Osteoblast (primary cell): Measurements from ENCODE around the gene TNIK. TPM values are rescaled to one million over a fixed set of nuclear protein-coding genes. Genes with fewer than 3 reads are reported as not detected.

Experiments used
- DNase-seq: peaks from one replicate; pipeline ENCODE4 v3.0.0; 2011; ENCODE audit warnings: low spot score, mixed read lengths; ENCODE audit not compliant: insufficient read length; ENCODE audit errors: missing footprints
- H2AFZ ChIP-seq: 2 replicates; pipeline ENCODE4 v1.6.0; 2011; ENCODE audit warnings: mild to moderate bottlenecking, low read length
- H3K27ac ChIP-seq: 2 replicates; pipeline ENCODE4 v1.5.1; 2011; ENCODE audit warnings: mild to moderate bottlenecking, low read depth, low read length, moderate library complexity
- H3K27me3 ChIP-seq: 2 replicates; pipeline ENCODE4 v1.6.0; 2012; ENCODE audit warnings: mild to moderate bottlenecking, control low read depth, inconsistent platforms, low read length, moderate library complexity; ENCODE audit not compliant: insufficient read depth
- H3K36me3 ChIP-seq: 2 replicates; pipeline ENCODE4 v1.5.1; 2011; ENCODE audit warnings: mild to moderate bottlenecking, low read length, control low read depth, moderate library complexity; ENCODE audit not compliant: insufficient read depth
- H3K4me1 ChIP-seq: 2 replicates; pipeline ENCODE4 v1.5.1; 2011; ENCODE audit warnings: mild to moderate bottlenecking, low read length, control low read depth, moderate library complexity; ENCODE audit not compliant: insufficient read depth
- H3K4me2 ChIP-seq: 2 replicates; pipeline ENCODE4 v1.6.0; 2011; ENCODE audit warnings: mild to moderate bottlenecking, low read length; ENCODE audit not compliant: insufficient read depth
- H3K4me3 ChIP-seq: fragments of 200-600 bp; sonication (generic); 3 replicates; pipeline ENCODE4 v1.5.1; 2012; ENCODE audit warnings: mild to moderate bottlenecking, low read length, inconsistent platforms; ENCODE audit not compliant: insufficient read depth
- H3K79me2 ChIP-seq: 2 replicates; pipeline ENCODE4 v1.6.0; 2012; ENCODE audit warnings: mild to moderate bottlenecking, low read length, control low read depth, inconsistent platforms; ENCODE audit not compliant: insufficient read depth
- H3K9me3 ChIP-seq: 2 replicates; pipeline ENCODE4 v1.5.1; 2011; ENCODE audit warnings: low read depth, low read length, control low read depth
- H4K20me1 ChIP-seq: 2 replicates; pipeline ENCODE4 v1.6.0; 2012; ENCODE audit warnings: mild to moderate bottlenecking, low read length, control low read depth; ENCODE audit not compliant: insufficient read depth
- CTCF ChIP-seq: IDR thresholded peaks from 2 replicates; pipeline ENCODE4 v1.5.1; 2011; ENCODE audit warnings: mild to moderate bottlenecking, low read depth, low read length, moderate library complexity; ENCODE audit errors: extremely low read depth
- total RNA-seq: library from RNA; depleted of rRNA; stranded (reverse); fragments of >200 nt; gene quantifications from 2 replicates; pipeline ENCODE4 v1.2.3, GENCODE V29; 2012

TNIK gene
- total RNA-seq, 1 donor: 7.6 TPM

- Histone ChIP-seq H3K4me2 (no peak overlapping the region), H3K36me3 (no peaks in the 10 kb centered on the region), H4K20me1 (no peaks in the 10 kb centered on the region), H3K27me3 (no peaks in the 10 kb centered on the region), H3K9me3 (no peaks in the 10 kb centered on the region), H3K4me1 (no peaks in the 10 kb centered on the region), H3K27ac (no peak overlapping the region), H2AFZ (no peak overlapping the region), H3K4me3 (no peak overlapping the region), H3K79me2 (no peaks in the 10 kb centered on the region)
- DNase-seq: no peak
- TF ChIP-seq CTCF: no peak
These were observed 273.8 kb downstream of the TNIK start for GRCh38 chr3:171186383-171186782.

GRCh38 chr3:171185959-171186358, 274.2 kb downstream of the TNIK start:
- no peaks in the 10 kb centered on the region for H3K9me3 ChIP-seq
- no peaks in the 10 kb centered on the region for H3K36me3 ChIP-seq
- H2AFZ ChIP-seq: no peak overlapping the region
- no peak for TF ChIP-seq CTCF
- H3K4me2 ChIP-seq: no peak overlapping the region
- H3K79me2 ChIP-seq: no peaks in the 10 kb centered on the region
- H3K27ac ChIP-seq: no peak overlapping the region
- H4K20me1 ChIP-seq: no peaks in the 10 kb centered on the region
- DNase-seq: no peak
- no peaks in the 10 kb centered on the region for H3K27me3 ChIP-seq
- no peak overlapping the region for H3K4me3 ChIP-seq
- H3K4me1 ChIP-seq: no peaks in the 10 kb centered on the region

- Histone ChIP-seq H4K20me1 (no peaks in the 10 kb centered on the region), H3K4me2 (no peak overlapping the region), H3K4me1 (no peaks in the 10 kb centered on the region), H3K27ac (no peak overlapping the region), H3K4me3 (no peak overlapping the region), H3K36me3 (no peaks in the 10 kb centered on the region), H2AFZ (no peak overlapping the region), H3K27me3 (no peaks in the 10 kb centered on the region), H3K9me3 (no peaks in the 10 kb centered on the region), H3K79me2 (no peaks in the 10 kb centered on the region)
- no peak for DNase-seq
- TF ChIP-seq CTCF: no peak
These were observed 275.8 kb downstream of the TNIK start for GRCh38 chr3:171184372-171184771.

GRCh38 chr3:171183042-171183441, 277.2 kb downstream of the TNIK start:
- Histone ChIP-seq H3K4me2 (no peak overlapping the region), H3K79me2 (no peaks in the 10 kb centered on the region), H3K27me3 (no peaks in the 10 kb centered on the region), H3K9me3 (no peaks in the 10 kb centered on the region), H3K36me3 (no peaks in the 10 kb centered on the region), H3K4me3 (no peak overlapping the region), H3K27ac (no peak overlapping the region), H4K20me1 (no peaks in the 10 kb centered on the region), H2AFZ (no peak overlapping the region), H3K4me1 (no peaks in the 10 kb centered on the region)
- no peak for DNase-seq
- peak; percentile 55 for TF ChIP-seq CTCF
